NT2/D1 (cell line): ENCODE data around the gene ASCL2.
"Not testable (repeated sequence)": the region's sequence is repeated elsewhere in the genome, so short reads cannot be mapped to it uniquely, and the experiment has no call there.

Experiments used
- DNase-seq: peaks from one replicate; pipeline ENCODE4 v3.0.0-alpha.2; 2011; ENCODE audit warnings: low read depth, low spot score
- H3K27me3 ChIP-seq: 2 replicates; pipeline ENCODE4 v1.6.0; 2011; ENCODE audit warnings: mild to moderate bottlenecking; ENCODE audit not compliant: insufficient read length, insufficient read depth
- H3K36me3 ChIP-seq: 2 replicates; pipeline ENCODE4 v1.6.1; 2011; ENCODE audit warnings: mild to moderate bottlenecking, low read length, mixed read lengths; ENCODE audit not compliant: insufficient read depth, insufficient read length
- H3K4me1 ChIP-seq: 2 replicates; pipeline ENCODE4 v1.5.1; 2011; ENCODE audit not compliant: insufficient read depth, insufficient read length
- H3K4me3 ChIP-seq: 2 replicates; pipeline ENCODE4 v1.5.1; 2011; ENCODE audit warnings: low read depth; ENCODE audit not compliant: insufficient read length
- H3K9ac ChIP-seq: 2 replicates; pipeline ENCODE4 v1.6.0; 2011; ENCODE audit warnings: low read depth; ENCODE audit not compliant: insufficient read length
- H3K9me3 ChIP-seq: 2 replicates; pipeline ENCODE4 v1.5.1; 2011; ENCODE audit warnings: mild to moderate bottlenecking, low read length; ENCODE audit not compliant: insufficient read depth
- SUZ12 ChIP-seq: IDR thresholded peaks from 2 replicates; pipeline ENCODE4 v1.6.1; 2011; ENCODE audit not compliant: insufficient read length, insufficient read depth; ENCODE audit errors: extremely low read depth
- YY1 ChIP-seq: IDR thresholded peaks from 2 replicates; pipeline ENCODE4 v1.6.1; 2011; ENCODE audit not compliant: insufficient read length, insufficient read depth
- ZNF274 ChIP-seq: IDR thresholded peaks from 2 replicates; pipeline ENCODE4 v1.6.1; 2011; ENCODE audit warnings: mild to moderate bottlenecking, low read depth, low read length

The ASCL2 gene

DNA sequence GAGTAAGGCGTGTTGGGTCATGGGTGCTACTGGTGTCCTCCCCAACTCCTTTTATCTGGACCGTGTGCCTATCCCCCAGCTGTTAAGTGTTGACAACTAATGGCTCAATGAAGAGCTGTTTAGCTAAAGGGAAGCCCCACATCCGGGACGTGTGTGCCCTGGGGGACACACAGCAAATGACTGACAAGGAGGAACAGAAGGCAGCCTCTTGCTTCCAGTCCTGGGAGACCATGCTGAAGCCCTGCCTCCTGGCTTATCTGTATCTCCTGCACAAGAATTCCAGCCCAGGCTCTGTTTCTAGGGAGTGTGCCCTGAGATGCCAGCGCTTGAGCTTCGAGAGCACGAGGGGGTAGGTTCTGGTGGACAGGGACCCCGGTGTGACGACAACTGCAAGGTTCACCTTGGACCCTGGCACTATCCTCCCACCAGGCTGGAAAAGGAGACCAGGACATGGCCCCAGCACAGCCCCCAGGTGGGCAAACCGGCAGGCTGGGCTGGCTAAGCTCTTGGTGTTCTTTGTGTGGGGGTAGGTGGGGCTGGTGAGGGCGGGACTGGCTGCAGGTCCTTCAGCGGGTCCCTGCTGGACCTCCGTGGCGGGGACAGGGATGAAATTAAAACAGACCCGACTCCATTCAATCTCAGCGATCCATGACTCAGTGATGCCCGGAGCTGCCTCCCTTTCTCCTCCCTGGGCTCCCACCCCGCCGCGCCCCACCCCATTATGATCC, 21.0 kb downstream of the ASCL2 start:
- H3K4me1 ChIP-seq, result peaks cover 17% of the 10 kb centered on the region
- peaks cover 5% of the 10 kb centered on the region; the same call in 1 of the 2 replicates for H3K9me3 ChIP-seq
- no peak overlapping the region for H3K9ac ChIP-seq
- DNase-seq, result no peak
- H3K4me3 ChIP-seq, result no peak overlapping the region
- no peaks in the 10 kb centered on the region for H3K36me3 ChIP-seq
- TF ChIP-seq YY1 (no peak), ZNF274 (no peak), SUZ12 (no peak)
- H3K27me3 ChIP-seq, result no peaks in the 10 kb centered on the region

GRCh38 chr11:2248762-2249161, 21.6 kb downstream of the ASCL2 start:
- TF ChIP-seq ZNF274, result no peak
- no peak for TF ChIP-seq YY1
- no peak for TF ChIP-seq SUZ12
- Histone ChIP-seq H3K27me3 (no peaks in the 10 kb centered on the region), H3K4me3 (no peak overlapping the region), H3K36me3 (no peaks in the 10 kb centered on the region), H3K9ac (no peak overlapping the region), H3K9me3 (no peaks in the 10 kb centered on the region; the same call in 1 of the 2 replicates), H3K4me1 (peaks cover 17% of the 10 kb centered on the region)
- no peak for DNase-seq

DNA sequence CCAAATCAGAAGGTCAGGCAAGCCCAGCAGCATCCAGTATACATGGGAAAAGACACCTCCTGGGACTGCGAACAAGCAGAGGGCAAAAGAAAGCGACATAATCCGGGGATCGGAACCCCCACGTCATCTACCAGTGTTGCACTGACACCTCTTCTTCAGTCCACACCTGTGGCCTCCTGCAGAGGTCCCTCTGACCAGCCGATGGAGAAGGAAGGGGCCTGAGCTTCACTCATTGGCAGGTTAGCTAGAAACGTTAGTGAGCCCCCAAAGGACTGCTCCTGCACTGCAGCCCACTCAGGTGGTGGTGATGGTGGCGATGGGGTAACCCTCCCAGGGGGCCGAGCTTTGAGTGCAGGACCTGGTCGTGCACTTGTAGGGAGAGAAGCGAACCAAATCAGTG, 22.1 kb downstream of the ASCL2 start:
- H3K4me1 ChIP-seq, result peaks cover 17% of the 10 kb centered on the region

GRCh38 chr11:2247496-2247895, 22.9 kb downstream of the ASCL2 start:
- no peaks in the 10 kb centered on the region for H3K9me3 ChIP-seq

More for the DNA sequence above, 22.1 kb downstream of the ASCL2 start:
- Histone ChIP-seq H3K9ac (no peak overlapping the region), H3K36me3 (no peaks in the 10 kb centered on the region), H3K9me3 (no peaks in the 10 kb centered on the region), H3K4me3 (no peak overlapping the region), H3K27me3 (no peaks in the 10 kb centered on the region)
- TF ChIP-seq ZNF274, result no peak
- no peak for DNase-seq

DNA sequence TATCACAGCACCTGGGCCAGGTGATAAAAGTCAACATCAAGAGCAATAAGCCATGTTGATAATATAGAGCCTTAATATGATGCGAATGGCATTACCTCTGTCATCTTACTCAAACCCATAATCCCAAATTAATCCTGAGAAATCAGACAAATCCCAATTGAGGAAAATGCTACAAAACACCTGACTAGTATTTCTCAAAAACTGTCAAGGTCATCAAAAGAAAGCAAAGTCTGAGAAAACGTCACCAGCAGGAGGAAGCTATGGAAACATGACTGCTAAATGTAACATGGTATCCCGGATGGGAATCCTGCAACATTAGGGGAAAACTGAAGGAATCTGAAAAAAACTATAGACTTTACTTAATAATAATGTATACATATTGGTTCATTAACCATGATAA, 29.6 kb downstream of the ASCL2 start:
- no peaks in the 10 kb centered on the region for H3K27me3 ChIP-seq
- DNase-seq, result no peak
- H3K4me1 ChIP-seq, result no peaks in the 10 kb centered on the region
- no peak overlapping the region for H3K4me3 ChIP-seq
- TF ChIP-seq YY1 (no peak), SUZ12 (no peak), ZNF274 (no peak)
- H3K9ac ChIP-seq, result no peak overlapping the region
- peaks cover 6% of the 10 kb centered on the region; the same call in 1 of the 2 replicates for H3K9me3 ChIP-seq
- H3K36me3 ChIP-seq, result no peaks in the 10 kb centered on the region

More at GRCh38 chr11:2247496-2247895, 22.9 kb downstream of the ASCL2 start:
- H3K4me1 ChIP-seq, result peaks cover 17% of the 10 kb centered on the region
- DNase-seq, result no peak
- H3K9ac ChIP-seq, result no peak overlapping the region
- no peaks in the 10 kb centered on the region for H3K27me3 ChIP-seq
- H3K36me3 ChIP-seq, result no peaks in the 10 kb centered on the region
- H3K4me3 ChIP-seq, result no peak overlapping the region
- TF ChIP-seq YY1 (no peak), SUZ12 (no peak), ZNF274 (no peak)

DNA sequence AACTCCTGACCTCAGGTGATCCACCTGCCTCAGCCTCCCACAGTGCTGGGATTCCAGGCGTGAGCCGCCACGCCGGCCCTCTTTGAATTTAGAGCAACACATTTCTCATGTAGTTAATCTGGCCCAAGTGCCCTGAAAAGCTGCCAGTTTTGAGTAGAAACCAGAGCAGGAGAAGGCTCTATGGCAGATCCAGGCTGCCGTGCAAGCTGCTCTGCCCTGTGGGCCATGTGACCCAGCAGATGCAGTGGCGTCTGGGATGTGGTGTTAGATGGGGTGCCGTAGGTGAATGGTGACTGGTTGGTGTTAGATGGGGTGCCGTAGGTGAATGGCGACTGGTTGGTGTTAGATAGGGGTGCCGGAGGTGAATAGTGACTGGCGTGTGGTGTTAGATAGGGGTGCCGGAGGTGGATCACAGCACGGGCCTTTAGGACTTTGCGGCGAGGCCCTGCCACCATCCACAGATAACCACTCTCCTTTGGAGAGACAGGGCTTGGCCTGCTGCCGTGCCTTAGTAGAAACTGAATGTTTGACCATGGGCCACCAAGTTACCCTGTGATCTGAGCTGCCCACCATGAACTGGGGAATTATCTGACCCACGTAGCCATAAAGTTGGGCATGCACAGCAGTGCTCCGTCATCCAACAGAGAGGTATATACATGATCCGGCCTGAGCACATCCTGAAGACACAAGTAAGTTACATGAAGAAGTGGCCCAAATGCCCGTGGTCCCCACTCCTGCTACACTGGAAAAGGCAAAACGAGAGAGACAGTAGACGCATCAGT, 32.7 kb downstream of the ASCL2 start:
- no peaks in the 10 kb centered on the region for H3K36me3 ChIP-seq
- peaks cover 6% of the 10 kb centered on the region; the same call in 1 of the 2 replicates for H3K9me3 ChIP-seq
- H3K27me3 ChIP-seq, result no peaks in the 10 kb centered on the region
- DNase-seq, result no peak
- H3K4me1 ChIP-seq, result peaks cover 5% of the 10 kb centered on the region
- no peak overlapping the region for H3K9ac ChIP-seq
- no peak overlapping the region for H3K4me3 ChIP-seq
- TF ChIP-seq SUZ12, result no peak
- no peak for TF ChIP-seq ZNF274
- TF ChIP-seq YY1, result no peak

DNA sequence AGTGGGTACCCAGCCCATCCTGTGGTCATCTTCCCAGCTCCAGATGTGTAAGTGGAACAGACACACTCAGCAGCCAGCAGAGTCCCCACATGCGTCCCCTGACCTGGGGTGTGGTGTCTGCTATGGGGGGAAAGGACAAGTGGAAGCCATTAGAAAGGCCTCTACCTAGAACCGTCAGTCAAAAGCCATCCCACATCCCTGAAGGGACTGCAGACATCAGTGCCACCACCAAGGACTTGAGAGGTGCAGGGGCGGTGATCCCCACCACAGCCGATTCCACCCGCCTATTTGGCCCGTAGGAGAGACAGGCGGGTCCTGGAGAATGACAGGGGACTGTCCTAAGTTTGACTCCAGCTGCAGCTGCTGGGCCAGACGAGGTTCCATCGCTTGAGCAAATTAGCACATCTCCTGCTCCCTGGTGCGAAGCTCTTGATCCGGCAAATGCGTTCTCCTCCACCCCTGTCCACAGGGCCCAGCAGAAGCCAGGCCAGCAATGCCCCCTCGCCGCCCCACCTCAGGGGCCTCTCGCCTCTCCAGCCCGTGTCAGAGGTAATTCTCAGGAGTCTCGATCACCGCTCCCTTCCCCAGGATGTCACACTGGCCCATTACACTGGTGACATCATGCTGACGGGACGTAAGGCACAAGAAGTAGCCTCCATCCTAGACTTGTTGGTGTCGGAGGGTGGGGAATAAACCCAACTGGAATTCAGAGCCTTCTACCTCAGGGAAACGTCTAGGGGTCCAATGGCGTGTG, 33.8 kb downstream of the ASCL2 start:
- DNase-seq, H3K4me1 ChIP-seq, H3K4me3 ChIP-seq, H3K9ac ChIP-seq, H3K9me3 ChIP-seq, H3K27me3 ChIP-seq, H3K36me3 ChIP-seq: not testable (repeated sequence)
